Breast epithelium (tissue), 4 donors: ENCODE data around the gene KPNA3. TPM values are rescaled to one million over a fixed set of nuclear protein-coding genes. Genes with fewer than 3 reads are reported as not detected.

Source experiments
- DNase-seq, 2 donors: peaks; one replicate each; pipeline ENCODE4 v3.0.0-alpha.2; 2019; ENCODE audit warnings: low spot score in 2 of 2
- H3K27ac ChIP-seq, 2 donors: fragments of 200-600 bp; sonication (generic) in 1 of 2; one replicate each; pipeline ENCODE4 v1.5.1; 2016 to 2019; ENCODE audit warnings: mild to moderate bottlenecking in 1 of 2
- H3K27me3 ChIP-seq, 2 donors: fragments of 200-600 bp; sonication (generic) in 1 of 2; one replicate each; pipeline versions ENCODE4 v1.5.1 to v1.6.0; 2017 to 2019; ENCODE audit warnings: control low read depth in 1 of 2, mild to moderate bottlenecking in 1 of 2
- H3K36me3 ChIP-seq: fragments of 200-600 bp; one replicate; pipeline ENCODE4 v1.5.1; 2019
- H3K4me1 ChIP-seq, 2 donors: fragments of 200-600 bp; sonication (generic); one replicate each; pipeline ENCODE4 v1.5.1; 2016 to 2019; ENCODE audit warnings: control low read depth in 1 of 2
- H3K4me3 ChIP-seq, 3 donors: fragments of 200-600 bp; sonication (generic); 1 replicate in 2 of 3; 2 replicates in 1 of 3; pipeline ENCODE4 v1.5.1; 2016 to 2019; ENCODE audit warnings: mild to moderate bottlenecking in 3 of 3, moderate library complexity in 2 of 3
- H3K9me3 ChIP-seq, 2 donors: fragments of 200-600 bp; sonication (generic) in 1 of 2; one replicate each; pipeline ENCODE4 v1.5.1; 2016 to 2019; ENCODE audit warnings: control low read depth in 1 of 2
- POLR2A ChIP-seq: fragments of 450-650 bp; IDR thresholded peaks from one replicate; pipeline ENCODE4 v1.6.1; 2016; ENCODE audit warnings: antibody characterized with exemption, mild to moderate bottlenecking, moderate library complexity
- POLR2AphosphoS5 ChIP-seq, 3 donors: sonication (generic); formaldehyde crosslinking; IDR thresholded peaks; one replicate each; pipeline ENCODE4 v1.6.1; 2017; ENCODE audit warnings: antibody characterized with exemption in 3 of 3
- intact Hi-C: fragments of 100-400 bp; cut with DNase I; formaldehyde crosslinking; loops from one replicate; pipeline ENCODE4 v1.15.1; 2023; ENCODE audit warnings: low total_unique reads
- total RNA-seq, 3 donors: library from RNA; depleted of rRNA; stranded (reverse); fragments of >200 nt; gene quantifications; one replicate each; pipeline ENCODE4 v1.1.0, GENCODE V29; 2016
- TF ChIP-seq, protein P1 (sequence below), 3 donors: fragments of 450-650 bp; IDR thresholded peaks; one replicate each; pipeline ENCODE4 v1.5.1; 2016 to 2017; ENCODE audit warnings: antibody characterized with exemption in 3 of 3, mild to moderate bottlenecking in 3 of 3, moderate library complexity in 3 of 3

Gene KPNA3
- total RNA-seq, 3 donors from 2014 or later = 25.6 to 35.5 (median 25.8) TPM

DNA sequence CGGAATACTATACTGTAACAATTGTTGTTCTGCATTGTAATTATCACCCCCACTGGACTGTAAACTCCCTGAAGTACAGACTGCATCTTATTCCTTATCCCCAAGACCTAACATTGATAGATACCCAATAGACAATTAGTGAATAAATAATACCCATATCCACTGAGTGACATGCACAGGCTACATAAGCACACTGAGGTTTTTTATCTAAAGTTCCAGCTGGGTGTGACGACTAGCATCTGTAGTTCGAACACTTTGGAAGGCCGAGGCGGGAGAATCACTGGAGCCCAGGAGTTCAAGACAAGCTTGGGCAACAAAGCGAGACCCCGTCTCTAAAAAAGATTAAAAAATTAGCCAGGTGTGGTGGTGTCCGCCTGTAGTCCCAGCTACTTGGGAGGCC lies 2.5 kb downstream of the KPNA3 start:
- no peak for DNase-seq
- H3K4me3 ChIP-seq = no peak overlapping the region
- peaks cover 0 to 6% of the 10 kb centered on the region in 2 donors for H3K4me1 ChIP-seq
- H3K9me3 ChIP-seq = no peaks in the 10 kb centered on the region
- TF ChIP-seq POLR2A (no peak), POLR2AphosphoS5 (IDR thresholded peaks at IDR 0.05) (no peak)
- TF ChIP-seq, protein P1, sequence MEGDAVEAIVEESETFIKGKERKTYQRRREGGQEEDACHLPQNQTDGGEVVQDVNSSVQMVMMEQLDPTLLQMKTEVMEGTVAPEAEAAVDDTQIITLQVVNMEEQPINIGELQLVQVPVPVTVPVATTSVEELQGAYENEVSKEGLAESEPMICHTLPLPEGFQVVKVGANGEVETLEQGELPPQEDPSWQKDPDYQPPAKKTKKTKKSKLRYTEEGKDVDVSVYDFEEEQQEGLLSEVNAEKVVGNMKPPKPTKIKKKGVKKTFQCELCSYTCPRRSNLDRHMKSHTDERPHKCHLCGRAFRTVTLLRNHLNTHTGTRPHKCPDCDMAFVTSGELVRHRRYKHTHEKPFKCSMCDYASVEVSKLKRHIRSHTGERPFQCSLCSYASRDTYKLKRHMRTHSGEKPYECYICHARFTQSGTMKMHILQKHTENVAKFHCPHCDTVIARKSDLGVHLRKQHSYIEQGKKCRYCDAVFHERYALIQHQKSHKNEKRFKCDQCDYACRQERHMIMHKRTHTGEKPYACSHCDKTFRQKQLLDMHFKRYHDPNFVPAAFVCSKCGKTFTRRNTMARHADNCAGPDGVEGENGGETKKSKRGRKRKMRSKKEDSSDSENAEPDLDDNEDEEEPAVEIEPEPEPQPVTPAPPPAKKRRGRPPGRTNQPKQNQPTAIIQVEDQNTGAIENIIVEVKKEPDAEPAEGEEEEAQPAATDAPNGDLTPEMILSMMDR (IDR thresholded peaks at IDR 0.05) = no peak
- no peaks in the 10 kb centered on the region for H3K36me3 ChIP-seq
- H3K27ac ChIP-seq = no peak overlapping the region
- intact Hi-C loops = loop anchor here (10.0 kb wide), 1 partner anchor 95 kb away; the partner anchor contains the start of gene EBPL
- H3K27me3 ChIP-seq = no peaks in the 10 kb centered on the region

DNA sequence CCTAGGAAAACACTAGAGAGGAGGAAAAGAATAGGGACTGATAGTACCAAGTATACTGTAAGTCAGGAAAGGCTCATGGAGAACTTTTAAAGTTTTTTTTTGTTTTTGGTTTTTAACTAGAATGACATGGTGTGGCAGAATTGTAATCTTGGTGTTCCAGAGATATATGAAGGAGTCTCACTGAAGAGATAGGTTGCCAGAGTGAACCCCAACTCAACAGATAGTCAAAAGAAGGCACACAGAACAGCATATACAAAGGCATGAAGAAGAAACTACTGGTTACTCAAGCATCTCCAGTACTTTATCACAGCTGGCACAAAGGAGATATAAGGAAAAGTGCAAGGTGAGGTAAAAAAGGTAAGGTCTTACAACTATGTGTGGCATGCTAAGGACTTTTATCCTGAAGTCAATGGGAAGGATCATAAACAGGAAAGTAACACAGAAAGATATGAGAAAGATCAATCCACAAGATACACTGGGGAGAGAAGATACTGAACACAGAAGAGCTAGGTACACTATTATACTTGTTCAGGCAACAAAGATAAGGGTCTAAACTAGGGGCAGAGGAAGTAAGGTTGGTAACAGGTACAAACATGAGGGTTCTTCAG lies 6.0 kb downstream of the KPNA3 start:
- Histone ChIP-seq H3K9me3 (no peaks in the 10 kb centered on the region), H3K4me1 (peaks cover 0 to 6% of the 10 kb centered on the region in 2 donors), H3K27ac (no peak overlapping the region), H3K36me3 (no peaks in the 10 kb centered on the region), H3K4me3 (no peak overlapping the region), H3K27me3 (no peaks in the 10 kb centered on the region)
- intact Hi-C loops = no loop called here
- no peak for DNase-seq
- TF ChIP-seq, protein P1 (IDR thresholded peaks at IDR 0.05) = no peak
- no peak for TF ChIP-seq POLR2A
- no peak for TF ChIP-seq POLR2AphosphoS5 (IDR thresholded peaks at IDR 0.05)

DNA sequence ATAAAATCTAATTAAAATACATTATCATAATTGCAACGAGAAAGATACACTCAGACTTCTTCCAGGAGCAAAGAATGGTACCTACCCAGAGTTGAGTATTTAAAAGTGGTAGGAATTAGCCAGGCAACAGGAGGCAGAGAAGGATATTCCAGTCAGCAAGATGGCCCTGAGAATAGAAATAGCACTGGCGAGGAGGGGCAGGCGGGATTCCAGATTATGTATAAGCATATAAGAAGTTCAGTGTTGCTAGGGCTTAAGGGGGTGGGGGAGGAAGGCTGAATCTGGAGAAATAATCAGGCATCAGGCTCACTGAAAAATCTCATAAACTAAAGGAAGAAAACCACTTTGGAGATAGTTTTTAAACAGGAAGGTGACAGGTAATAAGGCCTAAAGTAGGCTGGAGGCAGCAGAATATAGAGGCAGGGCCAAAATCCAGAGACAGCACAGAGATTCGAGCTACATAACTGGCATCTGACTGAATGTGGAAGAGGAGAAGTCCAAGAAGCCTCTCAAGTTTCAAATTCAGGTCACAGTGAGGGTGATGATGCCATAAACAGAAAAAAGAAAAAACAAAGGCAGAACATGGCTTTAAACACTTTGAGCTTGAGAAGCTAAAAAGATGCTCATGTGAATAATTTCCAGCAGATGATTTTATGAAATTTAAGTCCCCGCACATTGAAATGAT lies 7.5 kb downstream of the KPNA3 start:
- TF ChIP-seq, protein P1 (IDR thresholded peaks at IDR 0.05) = no peak
- TF ChIP-seq POLR2AphosphoS5 (IDR thresholded peaks at IDR 0.05) (no peak), POLR2A (no peak)
- no peaks in the 10 kb centered on the region for H3K36me3 ChIP-seq
- H3K4me1 ChIP-seq = no peaks in the 10 kb centered on the region

DNA sequence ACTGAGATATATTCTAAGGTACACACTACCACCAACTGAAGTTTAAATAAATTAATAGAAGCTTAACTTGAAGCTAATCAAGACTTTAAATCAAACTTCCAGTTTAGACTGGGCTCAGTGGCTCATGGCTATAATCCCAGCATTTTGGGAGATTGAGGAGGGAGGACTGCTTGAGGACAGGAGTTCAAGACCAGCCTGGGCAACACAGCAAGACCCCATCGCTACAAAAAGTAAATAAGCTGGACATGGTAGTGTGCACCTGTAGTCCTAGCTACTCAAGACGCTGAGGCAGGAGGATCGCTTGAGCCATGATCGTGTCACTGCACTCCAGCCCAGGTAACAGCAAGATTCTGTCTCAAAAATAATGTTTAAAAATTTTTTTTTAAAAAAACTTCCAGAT lies 8.6 kb downstream of the KPNA3 start:
- H3K4me1 ChIP-seq = no peaks in the 10 kb centered on the region
- intact Hi-C loops = no loop called here
- TF ChIP-seq, protein P1 (IDR thresholded peaks at IDR 0.05) = no peak
- TF ChIP-seq POLR2A = no peak
- no peak for TF ChIP-seq POLR2AphosphoS5 (IDR thresholded peaks at IDR 0.05)

More for the DNA sequence above, 7.5 kb downstream of the KPNA3 start:
- H3K4me3 ChIP-seq = no peak overlapping the region
- no peaks in the 10 kb centered on the region for H3K9me3 ChIP-seq
- DNase-seq = no peak
- H3K27me3 ChIP-seq = no peaks in the 10 kb centered on the region
- intact Hi-C loops = no loop called here
- no peak overlapping the region for H3K27ac ChIP-seq

DNA sequence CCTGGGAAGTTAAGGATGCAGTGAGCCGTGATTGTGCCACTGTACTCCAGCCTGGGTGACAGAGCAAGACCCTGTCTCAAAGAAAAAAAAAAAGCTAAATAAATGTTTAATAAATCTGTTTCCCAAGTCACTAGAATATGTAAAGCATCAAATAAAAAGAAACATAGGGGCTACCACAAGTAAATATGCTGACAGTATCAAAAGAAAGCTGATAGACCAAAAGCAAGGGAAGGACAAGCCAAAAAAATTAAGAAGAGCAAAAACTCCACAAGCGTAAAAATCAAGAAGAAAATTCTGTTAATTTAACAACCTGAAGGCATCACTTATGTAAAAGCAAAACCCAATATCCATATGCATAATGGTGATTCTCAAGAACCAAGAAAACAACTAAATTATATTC lies 9.7 kb downstream of the KPNA3 start:
- no peak overlapping the region for H3K27ac ChIP-seq
- no peak for DNase-seq
- H3K9me3 ChIP-seq = no peaks in the 10 kb centered on the region
- TF ChIP-seq POLR2AphosphoS5 (IDR thresholded peaks at IDR 0.05) = no peak
- TF ChIP-seq, protein P1 (IDR thresholded peaks at IDR 0.05) = no peak
- no peak for TF ChIP-seq POLR2A
- H3K4me3 ChIP-seq = no peak overlapping the region
- intact Hi-C loops = no loop called here
- no peaks in the 10 kb centered on the region for H3K36me3 ChIP-seq
- H3K27me3 ChIP-seq = no peaks in the 10 kb centered on the region
- H3K4me1 ChIP-seq = no peaks in the 10 kb centered on the region

More for the DNA sequence above, 8.6 kb downstream of the KPNA3 start:
- Histone ChIP-seq H3K27ac (no peak overlapping the region), H3K9me3 (no peaks in the 10 kb centered on the region), H3K36me3 (no peaks in the 10 kb centered on the region), H3K4me3 (no peak overlapping the region), H3K27me3 (no peaks in the 10 kb centered on the region)
- no peak for DNase-seq
